Hepatocyte (in vitro differentiated cells): ENCODE data around the gene HBB. TPM values are rescaled to one million over a fixed set of nuclear protein-coding genes. Genes with fewer than 3 reads are reported as not detected.

ENCODE experiments used
- DNase-seq: peaks from one replicate; pipeline ENCODE4 v3.0.0-alpha.2; 2016; ENCODE audit warnings: low spot score
- H2AFZ ChIP-seq: fragments of 200-600 bp; sonication (generic); 2 replicates; pipeline ENCODE4 v1.6.0; 2016; ENCODE audit warnings: antibody characterized with exemption, mild to moderate bottlenecking
- H3K27ac ChIP-seq: fragments of 200-600 bp; sonication (generic); 2 replicates; pipeline ENCODE4 v1.5.1; 2016; ENCODE audit warnings: mild to moderate bottlenecking
- H3K27me3 ChIP-seq: fragments of 200-600 bp; sonication (generic); 2 replicates; pipeline ENCODE4 v1.6.1; 2016
- H3K36me3 ChIP-seq: fragments of 200-600 bp; sonication (generic); replicated peaks from 2 replicates; pipeline ENCODE4 v1.5.1; 2016; ENCODE audit warnings: low read depth; ENCODE audit not compliant: insufficient read depth
- H3K4me1 ChIP-seq: fragments of 200-600 bp; sonication (generic); 2 replicates; pipeline ENCODE4 v1.5.1; 2016; ENCODE audit warnings: mild to moderate bottlenecking, moderate library complexity; ENCODE audit not compliant: insufficient read depth
- H3K4me2 ChIP-seq: fragments of 200-600 bp; sonication (generic); 2 replicates; pipeline ENCODE4 v1.6.0; 2016
- H3K4me3 ChIP-seq: fragments of 200-600 bp; sonication (generic); 2 replicates; pipeline ENCODE4 v1.5.1; 2016; ENCODE audit warnings: mild to moderate bottlenecking
- H3K79me2 ChIP-seq: fragments of 200-600 bp; sonication (generic); 2 replicates; pipeline ENCODE4 v1.6.0; 2017; ENCODE audit warnings: mild to moderate bottlenecking
- H3K9me2 ChIP-seq: fragments of 200-600 bp; sonication (generic); replicated peaks from 2 replicates; pipeline ENCODE4 v1.6.0; 2017; ENCODE audit warnings: mild to moderate bottlenecking; ENCODE audit not compliant: insufficient read depth
- H3K9me3 ChIP-seq: fragments of 200-600 bp; sonication (generic); 2 replicates; pipeline ENCODE4 v1.5.1; 2016; ENCODE audit warnings: low read depth, mild to moderate bottlenecking
- H4K20me1 ChIP-seq: fragments of 200-600 bp; sonication (generic); 2 replicates; pipeline ENCODE4 v1.6.0; 2016; ENCODE audit warnings: mild to moderate bottlenecking; ENCODE audit not compliant: insufficient read depth, poor library complexity, severe bottlenecking
- CTCF ChIP-seq: fragments of 200-600 bp; sonication (generic); IDR thresholded peaks from 2 replicates; pipeline ENCODE4 v1.5.1; 2016; ENCODE audit warnings: antibody characterized with exemption, mild to moderate bottlenecking; ENCODE audit not compliant: poor library complexity
- EZH2 ChIP-seq: fragments of 200-600 bp; sonication (generic); IDR thresholded peaks from 2 replicates; pipeline ENCODE4 v1.6.1; 2016; ENCODE audit warnings: antibody characterized with exemption, mild to moderate bottlenecking, borderline replicate concordance
- EZH2phosphoT487 ChIP-seq: fragments of 200-600 bp; sonication (generic); IDR thresholded peaks from one replicate; pipeline ENCODE4 v1.6.1; 2018; ENCODE audit warnings: antibody characterized with exemption, mild to moderate bottlenecking, low read depth, moderate library complexity; ENCODE audit not compliant: unreplicated experiment, severe bottlenecking
- WGBS: methylation state at CpG from one replicate; pipeline ENCODE4 v1.1.6; 2016; ENCODE audit warnings: low lambda C conversion rate; ENCODE audit errors: missing lambda C conversion rate; 5-methylcytosine and 5-hydroxymethylcytosine counted together
- polyA plus RNA-seq: library from polyadenylated mRNA; unstranded; fragments of >200 nt; fragmentation: Nextera tagmentation; extraction: Ambion mirVana; gene quantifications from 2 replicates; pipeline ENCODE4 v1.2.1, GENCODE V29; 2016
- total RNA-seq: library from RNA; depleted of rRNA; stranded (reverse); fragments of >200 nt; gene quantifications from 2 replicates; pipeline ENCODE4 v1.2.3, GENCODE V29; 2014

Gene HBB
- total and polyA plus RNA-seq, 2 experiments from 2014 or later = not detected

GRCh38 chr11:5240056-5240455 is 13.2 kb upstream of the HBB start:
- Histone ChIP-seq H4K20me1 (no peaks in the 10 kb centered on the region), H3K27ac (no peak overlapping the region), H3K4me2 (no peak overlapping the region), H3K9me2 (no peaks in the 10 kb centered on the region), H3K27me3 (no peaks in the 10 kb centered on the region), H3K9me3 (no peaks in the 10 kb centered on the region), H3K4me3 (no peak overlapping the region), H3K4me1 (no peaks in the 10 kb centered on the region), H3K36me3 (no peaks in the 10 kb centered on the region), H3K79me2 (no peaks in the 10 kb centered on the region), H2AFZ (no peak overlapping the region)
- 95% methylated on average over 1 of the region's 1 CpG for WGBS
- no peak for DNase-seq
- TF ChIP-seq EZH2 = no peak
- no peak for TF ChIP-seq CTCF
- no peak for TF ChIP-seq EZH2phosphoT487

- Histone ChIP-seq H3K4me2 (no peak overlapping the region), H2AFZ (no peak overlapping the region), H3K9me3 (no peaks in the 10 kb centered on the region), H4K20me1 (no peaks in the 10 kb centered on the region), H3K4me3 (no peak overlapping the region), H3K4me1 (no peaks in the 10 kb centered on the region), H3K27me3 (no peaks in the 10 kb centered on the region), H3K9me2 (no peaks in the 10 kb centered on the region), H3K36me3 (no peaks in the 10 kb centered on the region), H3K27ac (no peak overlapping the region), H3K79me2 (no peaks in the 10 kb centered on the region)
- no peak for DNase-seq
- TF ChIP-seq EZH2 (no peak), CTCF (no peak), EZH2phosphoT487 (no peak)
These were observed 12.2 kb upstream of the HBB start for GRCh38 chr11:5239046-5239445.

DNA sequence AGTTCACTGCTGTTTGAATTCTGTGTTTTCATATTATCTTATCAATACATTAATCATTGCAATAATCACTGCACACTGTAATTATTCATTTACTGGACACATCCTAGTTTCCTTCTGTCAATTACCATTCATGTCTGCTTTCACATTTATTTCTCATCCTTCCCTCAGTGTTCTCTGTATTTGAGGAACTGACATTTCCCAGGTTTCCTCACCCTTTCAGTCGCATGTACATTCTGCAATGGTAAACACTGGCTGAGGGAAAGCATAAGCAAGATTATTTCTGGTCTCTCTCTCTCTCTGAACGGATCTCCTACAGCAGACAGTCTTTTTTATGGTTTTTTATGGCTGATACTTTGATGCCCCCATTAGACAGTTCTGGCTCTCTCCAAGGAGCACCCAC is 11.6 kb upstream of the HBB start:
- TF ChIP-seq EZH2phosphoT487 (no peak), CTCF (no peak), EZH2 (no peak)
- Histone ChIP-seq H3K9me2 (no peaks in the 10 kb centered on the region), H3K4me3 (no peak overlapping the region), H3K36me3 (no peaks in the 10 kb centered on the region), H3K4me1 (no peaks in the 10 kb centered on the region), H3K79me2 (no peaks in the 10 kb centered on the region), H4K20me1 (no peaks in the 10 kb centered on the region), H3K27ac (no peak overlapping the region), H3K4me2 (no peak overlapping the region), H3K27me3 (no peaks in the 10 kb centered on the region), H3K9me3 (no peaks in the 10 kb centered on the region), H2AFZ (no peak overlapping the region)
- 74% methylated on average over 2 of the region's 2 CpGs for WGBS
- DNase-seq = no peak

GRCh38 chr11:5237420-5237819 is 10.5 kb upstream of the HBB start:
- 42% methylated on average over 2 of the region's 2 CpGs for WGBS
- H3K27ac ChIP-seq = no peak overlapping the region
- no peak overlapping the region for H3K4me3 ChIP-seq

More at GRCh38 chr11:5237420-5237819, 10.5 kb upstream of the HBB start:
- no peaks in the 10 kb centered on the region for H3K27me3 ChIP-seq
- H3K79me2 ChIP-seq = no peaks in the 10 kb centered on the region
- H2AFZ ChIP-seq = no peak overlapping the region
- no peaks in the 10 kb centered on the region for H3K4me1 ChIP-seq
- DNase-seq = no peak
- TF ChIP-seq EZH2phosphoT487 (no peak), EZH2 (no peak), CTCF (no peak)
- no peaks in the 10 kb centered on the region for H3K36me3 ChIP-seq
- no peak overlapping the region for H3K4me2 ChIP-seq
- H3K9me2 ChIP-seq = no peaks in the 10 kb centered on the region
- H3K9me3 ChIP-seq = no peaks in the 10 kb centered on the region
- no peaks in the 10 kb centered on the region for H4K20me1 ChIP-seq
